HG02885 (cell line): ENCODE results near the gene TMEM132D.

Experiments used
- ATAC-seq: cut with Tn5 transposase; IDR thresholded peaks from one replicate; pipeline ENCODE4 v1.9.1; 2021; ENCODE audit warnings: mild to moderate bottlenecking; ENCODE audit not compliant: unreplicated experiment, poor library complexity

The TMEM132D gene

DNA sequence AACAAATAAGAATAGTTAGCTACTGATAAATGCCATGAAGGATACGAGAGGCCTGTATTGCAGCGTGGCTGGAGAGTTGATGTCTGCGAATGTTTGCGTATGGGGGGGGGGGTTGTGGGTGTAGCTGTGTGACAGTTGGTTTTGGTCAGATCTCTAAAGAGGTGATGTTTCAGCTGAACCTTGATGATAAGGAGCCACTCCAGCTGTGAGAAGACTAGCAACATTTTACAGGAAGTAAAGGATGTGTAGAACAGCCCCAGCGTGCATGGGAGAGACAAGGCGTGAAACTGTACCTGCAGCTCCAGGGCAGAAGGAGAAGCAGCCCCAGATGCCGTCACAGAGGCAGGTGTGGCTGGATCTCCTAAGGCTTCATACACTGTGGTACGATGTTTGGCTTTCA lies 416.9 kb downstream of the TMEM132D start:
- ATAC-seq: no peak

DNA sequence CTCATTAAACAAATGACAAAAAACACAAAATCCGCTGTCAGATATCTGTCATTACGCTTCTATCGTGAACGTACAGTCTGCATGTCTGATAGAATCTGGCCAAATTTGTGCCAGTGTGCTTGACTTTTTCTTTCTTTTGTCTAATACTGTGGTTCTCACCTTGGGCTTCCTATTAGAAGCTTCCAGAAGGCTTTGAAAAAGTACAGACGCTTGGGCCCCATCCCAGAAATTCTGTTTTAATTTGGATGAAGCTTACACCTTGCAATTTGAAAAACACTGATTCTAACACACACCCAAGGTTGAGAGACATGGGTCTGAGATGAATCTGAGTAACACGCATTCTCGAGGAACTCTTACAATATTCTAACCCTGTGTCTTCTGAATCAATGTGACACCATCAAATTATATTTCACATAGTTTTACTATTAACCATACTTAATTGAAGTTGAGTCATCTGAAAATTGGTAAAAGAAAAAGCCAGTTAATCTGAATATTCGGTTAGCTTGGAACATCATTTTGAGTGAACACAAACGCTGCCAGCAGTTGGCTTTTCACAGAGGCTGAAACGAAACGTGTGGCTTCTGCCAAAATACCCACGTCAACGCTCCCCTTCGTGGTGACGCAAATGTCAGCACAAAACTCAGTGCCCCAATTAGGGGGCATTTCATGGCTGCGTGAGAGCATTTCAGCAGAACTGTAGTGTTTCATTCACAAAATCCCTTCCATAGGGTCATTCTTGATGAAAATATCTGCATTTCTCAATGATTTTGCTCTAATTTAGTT lies 420.5 kb downstream of the TMEM132D start:
- no peak for ATAC-seq

DNA sequence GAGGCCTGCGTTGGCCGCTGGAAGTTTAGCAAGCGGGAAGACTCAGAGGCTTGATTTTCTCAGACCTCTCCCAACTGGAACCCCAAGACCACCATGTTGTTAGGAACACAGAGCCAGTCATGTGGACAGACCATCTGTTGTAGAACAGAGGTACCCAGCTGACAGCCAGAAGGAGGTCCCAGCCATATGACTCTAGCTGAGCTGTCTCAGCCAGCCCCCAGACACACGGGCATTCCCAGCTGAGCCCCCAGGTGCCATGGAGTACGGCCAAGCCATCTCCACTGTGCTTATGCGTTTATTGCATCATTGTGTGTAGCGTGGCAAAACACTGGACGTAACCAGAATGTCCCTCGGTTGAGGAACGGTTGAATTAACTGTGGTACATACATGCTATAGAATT lies 421.9 kb downstream of the TMEM132D start:
- no peak for ATAC-seq

DNA sequence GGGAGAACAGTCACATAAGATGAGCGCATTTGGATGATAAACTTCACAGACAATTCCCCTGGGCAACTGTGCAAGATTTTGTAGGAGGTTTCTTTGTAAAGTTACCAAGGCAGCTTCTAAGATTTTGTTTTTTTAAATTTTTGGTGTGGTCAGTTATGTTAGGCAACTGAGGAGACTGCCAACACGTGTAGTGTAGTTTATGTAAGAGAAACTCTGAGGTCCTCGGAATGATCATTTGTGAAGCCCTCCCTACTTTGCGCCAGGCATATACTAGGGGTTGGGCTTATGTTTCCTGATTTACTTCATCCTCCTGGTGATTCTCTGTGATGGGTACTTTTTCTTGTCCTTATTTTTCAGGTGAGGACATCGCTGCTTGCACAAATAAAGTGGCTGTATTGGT lies 433.6 kb downstream of the TMEM132D start:
- no peak for ATAC-seq

DNA sequence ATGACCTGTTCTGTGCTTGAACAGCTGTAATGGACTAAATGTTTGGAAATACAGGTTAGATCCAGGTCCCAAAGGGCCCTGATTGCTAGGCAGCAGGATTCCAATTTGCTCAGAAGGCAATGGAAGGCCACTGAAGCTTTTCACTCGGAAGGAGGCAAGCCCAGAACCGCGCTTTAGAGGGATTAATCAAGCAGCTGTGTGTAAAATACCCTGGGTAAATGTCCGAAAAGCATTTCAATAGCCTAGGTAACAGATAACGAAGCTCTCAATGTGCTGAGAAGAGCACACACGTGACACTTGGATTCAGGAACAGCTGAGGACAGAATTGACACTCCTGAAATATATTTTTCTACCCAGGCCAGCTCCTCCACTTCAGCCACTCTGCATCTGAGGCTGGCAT lies 436.1 kb downstream of the TMEM132D start:
- no peak for ATAC-seq

DNA sequence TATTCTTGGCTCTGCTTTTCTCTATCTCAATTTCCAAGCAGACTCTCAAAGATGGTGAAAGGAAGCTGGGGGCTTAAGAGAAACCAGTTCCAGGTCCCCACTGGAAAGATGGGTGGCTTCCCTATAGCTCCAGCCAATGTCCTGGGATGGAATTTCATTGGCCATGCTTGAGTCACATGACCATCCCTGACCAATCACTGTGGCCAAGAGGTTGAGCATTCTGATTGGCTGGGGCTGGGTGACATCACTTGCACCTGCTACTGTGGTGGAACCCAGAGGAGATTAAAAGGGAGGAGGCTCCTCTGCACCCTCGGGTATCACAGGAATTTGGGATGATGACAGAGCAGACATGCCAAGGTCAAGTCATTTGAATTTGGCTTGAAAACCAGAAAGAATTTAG lies 436.5 kb downstream of the TMEM132D start:
- ATAC-seq: no peak

DNA sequence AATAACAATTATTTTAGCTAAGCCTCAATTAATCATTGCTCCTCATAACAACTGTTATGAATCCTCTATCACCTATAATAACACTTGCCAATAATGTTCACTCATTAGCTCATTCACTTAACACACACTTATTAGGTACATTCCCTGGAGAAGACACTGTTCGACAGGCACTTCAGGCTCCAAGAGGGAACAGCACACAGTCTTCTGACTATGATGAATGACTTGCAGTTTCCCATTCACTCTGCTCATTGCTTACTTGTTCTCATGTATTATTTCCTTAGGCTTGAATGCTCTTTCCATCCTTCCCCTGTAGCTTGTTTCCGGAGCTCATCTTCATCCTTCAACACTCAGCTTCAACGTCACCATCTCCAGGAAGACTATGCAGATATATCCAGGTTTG lies 437.3 kb downstream of the TMEM132D start:
- no peak for ATAC-seq

DNA sequence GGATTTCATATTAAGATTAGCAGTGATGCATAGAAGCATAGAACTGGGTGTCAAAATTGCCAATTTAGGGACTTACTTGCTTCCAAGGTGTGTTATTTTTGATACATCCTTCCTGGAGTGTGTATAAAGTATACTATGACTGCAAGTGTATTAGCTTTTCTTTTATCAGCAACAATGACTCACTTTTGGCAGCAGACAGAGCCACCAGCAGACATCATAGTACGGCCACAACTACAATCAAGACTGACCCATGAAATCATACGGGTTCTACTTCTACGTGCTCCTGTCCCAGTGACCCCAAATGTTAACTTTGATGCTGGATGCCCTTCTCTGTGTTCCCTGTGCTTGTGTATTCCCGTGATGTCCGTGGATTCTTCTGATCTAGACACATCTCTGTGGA lies 443.9 kb downstream of the TMEM132D start:
- ATAC-seq: no peak

DNA sequence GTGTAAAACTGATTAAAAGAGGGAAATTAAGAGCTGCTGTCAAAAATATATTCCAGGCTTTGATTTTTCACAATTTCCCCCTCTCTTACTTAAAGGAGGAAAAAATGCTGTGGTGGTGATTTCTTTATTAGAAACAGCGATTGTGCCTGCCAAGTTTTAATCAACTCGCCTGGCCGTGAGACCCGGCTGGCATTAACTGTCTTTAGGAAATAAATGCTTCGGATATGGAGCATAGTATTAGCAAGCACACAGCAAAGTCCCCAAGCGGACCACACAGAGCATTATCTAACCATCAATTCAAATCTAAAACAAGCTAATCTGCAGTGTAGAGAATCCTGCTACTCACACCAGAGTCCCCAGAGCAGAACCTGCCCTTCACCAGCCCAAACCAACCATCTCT lies 457.1 kb downstream of the TMEM132D start:
- ATAC-seq: no peak

DNA sequence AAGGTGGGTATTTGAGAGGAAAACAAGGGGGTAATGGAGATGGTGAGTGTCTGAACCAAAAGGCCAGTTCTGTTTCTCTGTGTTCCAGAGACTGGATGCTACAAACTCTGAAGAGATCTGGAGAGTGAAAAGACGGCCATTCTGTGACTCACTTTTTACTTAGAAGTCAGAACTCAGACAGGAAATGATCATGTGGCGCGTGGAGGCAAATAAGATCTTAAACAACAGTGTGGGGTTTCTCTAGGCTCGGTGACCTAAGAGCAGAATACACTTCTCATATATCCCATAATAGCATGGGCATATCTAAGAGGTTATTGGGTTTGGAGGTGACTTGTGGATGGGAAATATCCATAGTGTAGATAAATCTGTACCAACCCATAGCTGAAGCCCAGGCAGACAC lies 463.5 kb downstream of the TMEM132D start:
- ATAC-seq: no peak

DNA sequence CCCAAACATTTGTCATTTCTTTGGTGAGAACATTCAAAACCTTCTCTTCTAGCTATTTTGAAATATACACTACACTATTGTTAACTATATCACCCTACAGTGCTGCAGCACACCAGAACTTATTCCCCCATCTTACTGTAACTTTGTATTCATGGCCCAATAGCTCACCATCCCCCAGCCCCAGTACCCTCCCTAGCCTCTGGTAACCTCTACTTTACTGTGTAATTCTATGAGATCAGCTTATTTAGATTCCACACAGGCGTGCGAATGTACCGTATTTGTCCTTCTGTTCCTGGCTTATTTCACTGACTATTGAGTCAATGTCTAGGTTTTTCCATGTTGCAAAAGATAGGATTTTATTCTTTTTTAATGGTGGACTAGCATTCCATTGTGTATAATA lies 469.0 kb downstream of the TMEM132D start:
- ATAC-seq: no peak

DNA sequence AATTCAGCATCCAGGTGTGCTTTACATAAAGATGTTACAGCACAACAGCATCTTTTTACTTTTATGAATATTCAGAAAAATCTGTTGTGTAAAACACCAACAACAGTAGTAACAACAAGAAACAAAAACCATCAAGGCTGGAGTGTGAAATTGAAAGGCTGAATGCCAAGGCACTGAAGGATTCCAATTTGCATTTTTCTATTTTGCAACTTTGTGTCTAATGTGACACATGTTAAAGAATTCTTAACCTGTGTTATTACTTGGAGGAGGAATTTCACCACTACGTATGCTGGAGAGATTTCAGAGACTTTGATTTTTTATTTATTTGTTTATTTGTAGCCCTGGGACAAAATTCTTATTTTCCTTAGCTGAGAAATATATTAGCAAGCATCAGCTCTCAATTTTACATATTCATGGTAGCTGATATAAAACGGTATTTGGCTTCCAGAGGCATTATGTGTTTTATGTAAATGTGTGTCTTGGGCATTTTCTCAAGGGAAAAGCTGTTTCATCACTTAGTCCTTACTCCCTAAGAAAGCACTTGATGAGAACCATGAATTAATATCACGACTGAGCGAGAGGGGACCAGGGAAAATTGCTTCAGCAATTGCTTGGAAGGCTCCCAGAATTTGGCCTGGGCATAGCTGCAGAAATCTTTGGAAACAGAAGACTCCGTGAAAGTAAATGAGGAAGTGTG lies 475.4 kb downstream of the TMEM132D start:
- ATAC-seq: no peak

DNA sequence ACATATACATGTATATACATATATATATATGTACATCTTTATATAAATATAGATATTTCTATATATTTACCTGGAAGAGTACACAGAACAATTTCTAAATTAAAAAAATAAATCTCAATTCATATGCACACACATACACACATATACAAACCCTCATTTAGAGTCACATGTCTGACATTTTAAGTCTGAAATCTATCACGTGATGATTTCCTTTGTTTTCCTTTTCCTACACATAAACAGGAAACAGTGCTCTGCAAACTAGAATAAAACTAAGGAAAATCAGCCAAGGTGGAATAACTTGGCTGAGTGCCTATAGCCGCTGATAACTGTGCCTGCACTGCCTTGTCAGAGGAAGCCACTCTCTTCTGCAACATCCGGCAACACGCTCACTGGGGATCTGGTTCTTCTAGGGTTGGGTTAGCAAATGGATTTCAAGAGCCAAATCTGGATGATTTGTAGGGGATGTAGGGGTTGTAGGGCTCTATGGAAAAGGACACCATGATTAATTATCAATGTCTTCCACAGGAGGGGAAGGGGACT lies 480.7 kb downstream of the TMEM132D start:
- ATAC-seq: no peak

DNA sequence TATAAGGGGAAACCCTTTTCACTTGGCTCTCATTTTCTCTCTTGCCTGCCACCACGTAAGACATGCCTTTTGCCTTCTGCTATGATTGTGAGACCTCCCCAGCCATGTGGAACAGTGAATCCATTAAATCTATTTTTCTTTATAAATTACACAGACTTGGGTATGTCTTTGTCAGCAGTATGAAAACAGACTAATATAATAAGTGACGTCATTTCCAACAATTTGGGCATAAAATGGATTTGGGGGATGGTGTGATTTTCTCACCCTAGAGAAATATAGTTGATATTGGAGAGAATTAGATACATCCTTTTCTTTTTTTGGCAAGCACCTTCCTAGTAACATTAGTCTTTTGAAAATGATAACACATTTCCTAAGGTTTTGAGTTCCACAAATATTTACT lies 490.5 kb downstream of the TMEM132D start:
- no peak for ATAC-seq

DNA sequence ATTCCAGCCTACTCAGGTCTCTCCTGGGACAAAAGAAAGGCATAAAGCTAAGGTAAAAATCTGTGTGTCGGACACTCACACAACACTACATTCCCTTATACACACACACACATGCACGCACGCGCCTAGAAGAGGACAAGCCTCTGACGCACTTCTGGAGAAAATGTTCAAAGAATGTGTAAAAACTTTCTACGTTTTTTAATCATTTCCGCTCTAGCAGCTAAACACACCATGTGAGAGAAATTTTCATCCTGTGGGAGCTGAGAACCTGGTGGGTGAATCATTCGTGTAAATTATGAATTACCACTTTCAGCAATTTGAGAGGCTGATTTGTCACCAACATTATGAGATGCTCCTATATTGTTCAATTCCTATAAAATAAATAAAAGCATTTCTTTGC lies 494.5 kb downstream of the TMEM132D start:
- no peak for ATAC-seq

DNA sequence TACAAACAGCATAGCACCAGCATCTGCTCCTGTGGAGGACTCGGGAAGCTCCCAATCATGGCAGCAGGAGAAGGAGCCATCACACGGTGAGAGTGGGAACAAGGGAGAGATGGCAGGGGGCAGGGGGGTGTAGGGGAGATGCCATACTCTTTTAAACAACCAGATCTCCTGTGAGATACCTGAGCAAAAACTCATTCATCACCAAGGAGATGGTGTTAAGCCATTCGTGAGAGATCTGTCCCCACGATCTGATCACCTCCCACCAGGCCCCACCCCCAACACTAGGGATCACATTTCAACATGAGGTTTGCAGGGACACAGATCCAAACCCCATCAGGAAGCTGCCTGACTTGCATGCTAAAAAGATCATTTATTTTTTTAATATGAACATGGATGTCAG lies 499.3 kb downstream of the TMEM132D start:
- no peak for ATAC-seq

DNA sequence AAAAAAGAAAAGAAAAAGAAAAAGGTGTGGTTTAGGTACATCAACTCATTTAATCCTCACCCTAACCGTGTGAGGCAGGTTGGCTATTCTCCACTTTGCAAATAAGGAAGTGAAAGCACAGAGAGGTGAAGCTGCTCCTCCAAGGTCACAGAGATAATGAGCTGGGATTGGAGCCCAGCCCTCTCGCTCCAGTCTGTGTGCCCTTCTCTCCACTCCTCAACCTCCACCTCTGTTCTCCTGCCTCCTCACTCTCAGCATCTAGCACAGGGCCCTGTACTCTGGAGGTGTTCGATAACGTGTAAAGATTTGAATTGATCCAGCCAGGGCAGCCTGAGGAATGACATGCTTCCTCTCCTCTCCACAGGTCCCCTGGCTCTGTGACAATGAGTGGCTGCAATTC lies 502.3 kb downstream of the TMEM132D start:
- no peak for ATAC-seq

DNA sequence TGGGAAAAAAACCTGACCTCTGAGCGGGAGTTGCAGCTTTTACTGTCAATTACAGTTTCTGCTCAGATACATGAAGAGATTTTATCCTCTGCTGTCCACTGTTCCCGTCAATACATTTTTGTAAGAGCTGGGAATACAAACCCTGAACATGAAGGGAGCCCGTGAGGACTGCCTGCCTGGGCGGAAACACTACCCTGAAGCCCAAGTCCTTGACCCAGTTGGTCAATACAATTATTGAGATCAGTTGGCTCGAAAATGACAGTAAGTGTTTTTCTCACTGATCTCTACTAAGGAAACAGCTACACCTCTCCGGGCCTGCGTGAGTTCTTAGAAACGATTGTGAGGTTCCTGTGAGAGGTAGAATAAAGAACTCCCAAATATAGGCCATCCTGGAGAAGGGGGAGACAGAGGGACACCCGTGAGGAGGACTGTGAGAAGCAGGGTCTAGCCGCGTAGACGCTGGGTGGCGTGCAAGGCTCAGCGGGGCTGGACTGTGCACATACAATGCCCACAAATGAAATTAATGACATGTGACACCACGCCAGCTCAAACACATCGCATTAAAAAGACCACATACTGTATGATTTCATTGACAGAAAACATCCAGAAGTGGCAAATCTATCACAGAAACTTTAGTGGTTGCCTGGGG lies 509.5 kb downstream of the TMEM132D start:
- no peak for ATAC-seq

DNA sequence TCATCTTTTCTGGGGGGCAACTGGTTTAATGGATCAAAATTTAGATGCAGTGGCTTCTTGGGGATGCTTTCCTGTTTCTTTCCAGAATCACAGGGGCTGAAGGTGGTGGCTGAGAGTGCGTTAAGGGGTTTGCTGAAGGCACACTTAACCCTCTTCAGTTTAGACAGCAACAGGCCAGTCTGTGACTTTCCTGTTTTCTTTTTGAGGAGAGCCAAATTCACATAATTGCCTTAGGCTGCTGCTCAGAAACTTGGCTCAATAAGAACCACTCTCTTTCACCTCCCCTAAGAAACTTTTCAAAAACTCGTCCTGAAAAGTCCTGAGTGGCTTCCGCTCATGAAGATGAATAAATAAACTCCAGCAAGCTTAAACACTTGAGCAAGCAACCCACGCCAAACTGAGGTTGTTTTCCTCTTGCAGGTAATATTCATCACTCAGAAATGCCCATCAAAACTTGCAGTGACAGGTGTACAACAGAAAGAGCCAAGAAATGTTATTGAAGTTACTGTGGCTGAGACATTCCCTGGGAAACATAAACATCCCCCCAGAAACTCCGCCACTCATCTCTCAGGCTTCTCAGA lies 510.4 kb downstream of the TMEM132D start:
- ATAC-seq: no peak

DNA sequence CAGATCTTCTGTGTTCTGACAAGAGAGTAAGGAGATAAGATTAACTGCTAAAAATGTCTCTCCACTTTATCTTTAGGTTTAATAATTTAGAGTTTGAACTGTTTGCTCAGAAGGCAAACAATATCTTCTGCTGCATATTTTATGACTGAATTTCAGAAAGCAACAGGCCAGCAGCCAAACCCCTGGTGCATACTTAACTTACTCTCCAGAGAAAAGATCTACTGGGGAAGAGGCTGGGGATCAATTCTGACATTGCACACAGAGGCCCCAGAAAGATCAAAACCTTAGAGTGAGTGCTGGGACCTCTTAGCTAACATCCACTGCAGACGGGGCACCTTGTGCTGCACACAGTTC lies 518.2 kb downstream of the TMEM132D start:
- no peak for ATAC-seq

DNA sequence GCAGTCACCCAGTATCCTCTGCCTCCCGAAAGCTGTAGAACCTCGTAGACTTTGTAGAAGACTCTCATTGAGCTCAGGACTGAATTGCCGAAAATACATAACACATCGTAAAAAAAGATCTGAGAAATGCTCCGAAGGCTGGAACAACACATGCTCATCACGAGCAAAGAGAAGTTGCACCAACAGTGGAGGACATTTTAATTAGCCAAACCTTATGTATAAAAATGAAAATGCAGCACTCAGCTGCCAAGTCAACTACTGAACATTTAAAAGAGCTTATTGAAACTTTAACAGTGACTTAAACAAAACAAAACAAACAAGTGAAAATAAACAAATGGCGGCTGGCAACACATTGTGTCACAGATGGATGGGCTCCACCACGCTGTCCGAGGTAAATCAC lies 519.9 kb downstream of the TMEM132D start:
- ATAC-seq: no peak
